ENCODE results near the gene CALHM5.

Gene CALHM5

DNA sequence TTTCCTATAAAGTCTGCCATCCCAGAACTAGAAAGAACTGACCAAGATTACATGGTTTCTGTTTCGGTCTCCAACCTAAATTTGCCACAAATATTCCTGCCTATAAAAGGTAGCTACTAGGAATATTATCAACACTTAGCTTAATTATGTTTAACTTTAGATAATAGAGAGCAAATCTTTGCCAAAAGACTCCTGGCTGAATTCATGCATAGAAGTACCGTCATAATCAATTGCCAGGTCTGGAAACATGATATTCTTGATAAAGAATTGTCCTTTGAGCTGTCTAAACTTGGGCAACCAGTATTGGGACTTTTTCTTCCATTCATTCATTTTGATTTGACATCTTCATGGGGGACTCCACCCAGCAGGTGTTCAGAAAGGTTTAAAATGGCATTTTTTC lies 27.8 kb upstream of the CALHM5 start:
- Histone ChIP-seq H4K8ac (ENCODE audit: low read depth, low read length) (no peak overlapping the region), H3K4me3 (ENCODE audit: low read length in 2 of 2) (no peak overlapping the region), H3K18ac (ENCODE audit: low read length) (no peak overlapping the region), H2BK12ac (ENCODE audit: low read length) (no peak overlapping the region), H3K23ac (ENCODE audit: low read depth, low read length, poor library complexity) (no peak overlapping the region), H3K9ac (ENCODE audit: low read depth, low read length, poor library complexity) (no peak overlapping the region), H3K79me1 (ENCODE audit: low read depth, low read length) (no peaks in the 10 kb centered on the region), H3K27me3 (ENCODE audit: control insufficient read depth in 3 of 3, insufficient read depth in 3 of 3, low read depth in 1 of 3, low read length in 3 of 3) (no peaks in the 10 kb centered on the region), H2BK5ac (ENCODE audit: low read length) (no peak overlapping the region), H2BK120ac (ENCODE audit: low read depth, low read length) (no peak overlapping the region), H2BK15ac (ENCODE audit: low read length) (no peak overlapping the region), H3K4ac (ENCODE audit: low read length) (no peak overlapping the region), H2AK5ac (ENCODE audit: low read depth, low read length) (no peak overlapping the region), H3K27ac (replicated peaks; ENCODE audit: low read length) (no peak overlapping the region), H3K4me1 (ENCODE audit: control insufficient read depth in 2 of 2, insufficient read depth in 1 of 2, low read depth in 1 of 2, low read length in 2 of 2) (peaks cover 1 to 2% of the 10 kb centered on the region in 2 donors), H2AFZ (ENCODE audit: low read length) (no peak overlapping the region), H4K91ac (ENCODE audit: low read depth, low read length, poor library complexity) (no peak overlapping the region), H3K9me3 (replicated peaks in 1 of 2; ENCODE audit: control insufficient read depth in 2 of 2, insufficient read depth in 1 of 2, low read depth in 1 of 2, low read length in 2 of 2) (no peaks in the 10 kb centered on the region), H3K14ac (ENCODE audit: low read length) (no peak overlapping the region), H3K4me2 (ENCODE audit: insufficient read depth, low read length, poor library complexity, severe bottlenecking) (no peak overlapping the region), H3K36me3 (replicated peaks in 1 of 2; ENCODE audit: control insufficient read depth in 2 of 2, insufficient read depth in 2 of 2, low read length in 2 of 2) (no peaks in the 10 kb centered on the region)
- WGBS, 2 donors (ENCODE audit: extremely low coverage in 2 of 2, insufficient read length in 2 of 2, insufficient replicate concordance in 1 of 2): no CpG with 5 or more reads among the region's 2 CpGs
- DNase-seq (ENCODE audit: low spot score): no peak

DNA sequence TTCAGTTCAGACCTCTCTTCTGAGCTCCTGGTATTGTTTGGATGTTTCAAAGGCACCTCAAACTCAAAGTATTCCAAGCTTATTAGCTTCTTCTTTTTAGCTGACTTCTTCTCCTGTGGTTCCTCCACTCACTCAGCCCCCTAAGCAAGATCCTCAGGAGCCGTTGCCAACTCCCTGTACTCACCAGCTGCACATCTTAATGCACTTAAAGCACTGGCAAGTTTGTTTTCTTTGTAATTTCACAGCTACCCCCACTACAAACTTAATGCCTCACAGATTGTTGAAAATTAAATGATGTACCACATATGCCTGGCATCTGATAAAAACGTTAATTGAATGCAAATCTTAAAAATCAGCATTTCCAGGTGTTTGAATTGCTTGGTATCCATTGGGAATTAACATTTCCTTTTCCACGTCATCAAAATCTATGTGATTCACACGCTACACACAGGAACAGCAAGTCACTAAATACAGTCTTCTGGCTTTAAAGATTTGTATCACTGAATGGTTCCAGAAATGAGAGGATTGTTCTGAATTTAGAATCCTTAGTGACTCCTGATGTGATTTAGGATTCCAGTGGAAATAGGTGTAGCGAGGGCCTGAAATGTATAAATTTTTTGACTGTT lies 25.8 kb upstream of the CALHM5 start:
- H2BK12ac ChIP-seq (ENCODE audit: low read length): no peak overlapping the region
- H3K4me1 ChIP-seq (ENCODE audit: control insufficient read depth in 2 of 2, insufficient read depth in 1 of 2, low read depth in 1 of 2, low read length in 2 of 2): peaks cover 1 to 2% of the 10 kb centered on the region in 2 donors
- no peaks in the 10 kb centered on the region for H3K79me1 ChIP-seq (ENCODE audit: low read depth, low read length)
- no peak overlapping the region for H2AK5ac ChIP-seq (ENCODE audit: low read depth, low read length)
- H3K4me3 ChIP-seq (ENCODE audit: low read length in 2 of 2): no peak overlapping the region
- H4K91ac ChIP-seq (ENCODE audit: low read depth, low read length, poor library complexity): no peak overlapping the region
- no peak overlapping the region for H3K9ac ChIP-seq (ENCODE audit: low read depth, low read length, poor library complexity)
- H2AFZ ChIP-seq (ENCODE audit: low read length): no peak overlapping the region
- H3K9me3 ChIP-seq (replicated peaks in 1 of 2; ENCODE audit: control insufficient read depth in 2 of 2, insufficient read depth in 1 of 2, low read depth in 1 of 2, low read length in 2 of 2): no peaks in the 10 kb centered on the region
- H3K4me2 ChIP-seq (ENCODE audit: insufficient read depth, low read length, poor library complexity, severe bottlenecking): no peak overlapping the region
- no peak overlapping the region for H2BK120ac ChIP-seq (ENCODE audit: low read depth, low read length)
- no peak overlapping the region for H3K4ac ChIP-seq (ENCODE audit: low read length)
- no peak overlapping the region for H4K8ac ChIP-seq (ENCODE audit: low read depth, low read length)
- H3K14ac ChIP-seq (ENCODE audit: low read length): no peak overlapping the region
- no peak overlapping the region for H3K27ac ChIP-seq (replicated peaks; ENCODE audit: low read length)
- H3K23ac ChIP-seq (ENCODE audit: low read depth, low read length, poor library complexity): no peak overlapping the region
- no peaks in the 10 kb centered on the region for H3K36me3 ChIP-seq (replicated peaks in 1 of 2; ENCODE audit: control insufficient read depth in 2 of 2, insufficient read depth in 2 of 2, low read length in 2 of 2)
- no peaks in the 10 kb centered on the region for H3K27me3 ChIP-seq (ENCODE audit: control insufficient read depth in 3 of 3, insufficient read depth in 3 of 3, low read depth in 1 of 3, low read length in 3 of 3)
- H2BK5ac ChIP-seq (ENCODE audit: low read length): no peak overlapping the region
- no CpG with 5 or more reads among the region's 5 CpGs for WGBS, 2 donors (ENCODE audit: extremely low coverage in 2 of 2, insufficient read length in 2 of 2, insufficient replicate concordance in 1 of 2)
- no peak for DNase-seq (ENCODE audit: low spot score)
- H3K18ac ChIP-seq (ENCODE audit: low read length): no peak overlapping the region
- H2BK15ac ChIP-seq (ENCODE audit: low read length): no peak overlapping the region

DNA sequence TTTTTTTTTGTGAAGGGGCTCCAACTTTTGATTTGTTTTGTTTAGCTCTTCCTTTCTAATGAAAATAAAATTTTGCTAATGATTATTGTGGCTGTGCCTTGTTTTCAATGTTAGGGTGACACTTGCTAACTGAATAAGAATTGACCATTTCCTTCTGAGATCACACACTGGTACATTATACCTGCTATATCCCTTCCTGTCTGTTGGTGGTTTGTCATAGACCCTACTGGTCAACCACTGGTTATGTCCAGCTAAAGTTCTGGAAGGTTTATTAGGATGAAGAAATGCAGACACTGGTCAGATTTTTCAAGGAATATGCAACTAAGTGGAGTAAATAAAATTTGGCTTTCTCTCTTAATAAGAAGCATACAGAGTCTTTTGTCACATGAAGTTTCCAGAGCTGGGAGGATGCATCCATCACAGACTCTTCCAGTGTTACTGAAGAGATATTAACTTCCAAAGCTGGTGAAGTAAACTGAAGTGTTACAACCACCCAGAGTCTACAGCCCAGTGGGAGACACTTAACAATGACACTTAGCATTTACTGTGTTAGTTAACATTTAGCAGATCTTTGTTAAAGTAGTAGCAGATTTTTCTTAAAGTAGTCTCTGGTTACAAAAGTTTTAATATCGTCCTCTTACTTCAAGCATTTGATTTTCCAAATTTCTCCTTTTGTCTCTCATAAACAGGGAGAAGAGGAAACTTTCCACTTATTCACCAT lies 19.7 kb upstream of the CALHM5 start:
- no peak overlapping the region for H3K4ac ChIP-seq (ENCODE audit: low read length)
- no peak overlapping the region for H3K14ac ChIP-seq (ENCODE audit: low read length)
- H3K9me3 ChIP-seq (replicated peaks in 1 of 2; ENCODE audit: control insufficient read depth in 2 of 2, insufficient read depth in 1 of 2, low read depth in 1 of 2, low read length in 2 of 2): no peaks in the 10 kb centered on the region
- no peak overlapping the region for H2BK12ac ChIP-seq (ENCODE audit: low read length)
- H4K8ac ChIP-seq (ENCODE audit: low read depth, low read length): no peak overlapping the region
- H3K27ac ChIP-seq (replicated peaks; ENCODE audit: low read length): no peak overlapping the region
- H2BK120ac ChIP-seq (ENCODE audit: low read depth, low read length): no peak overlapping the region
- peak overlapping the region; percentile 72 for H2AFZ ChIP-seq (ENCODE audit: low read length)
- H2BK15ac ChIP-seq (ENCODE audit: low read length): no peak overlapping the region
- H3K4me3 ChIP-seq (ENCODE audit: low read length in 2 of 2): no peak overlapping the region
- no CpG with 5 or more reads among the region's 1 CpG for WGBS, 2 donors (ENCODE audit: extremely low coverage in 2 of 2, insufficient read length in 2 of 2, insufficient replicate concordance in 1 of 2)
- H3K36me3 ChIP-seq (replicated peaks in 1 of 2; ENCODE audit: control insufficient read depth in 2 of 2, insufficient read depth in 2 of 2, low read length in 2 of 2): no peaks in the 10 kb centered on the region
- no peak overlapping the region for H4K91ac ChIP-seq (ENCODE audit: low read depth, low read length, poor library complexity)
- peaks cover 0 to 15% of the 10 kb centered on the region in 2 donors for H3K4me1 ChIP-seq (ENCODE audit: control insufficient read depth in 2 of 2, insufficient read depth in 1 of 2, low read depth in 1 of 2, low read length in 2 of 2)
- no peak for DNase-seq (ENCODE audit: low spot score)
- H3K4me2 ChIP-seq (ENCODE audit: insufficient read depth, low read length, poor library complexity, severe bottlenecking): no peak overlapping the region
- H3K9ac ChIP-seq (ENCODE audit: low read depth, low read length, poor library complexity): no peak overlapping the region
- H3K27me3 ChIP-seq (ENCODE audit: control insufficient read depth in 3 of 3, insufficient read depth in 3 of 3, low read depth in 1 of 3, low read length in 3 of 3): no peaks in the 10 kb centered on the region
- no peak overlapping the region for H3K18ac ChIP-seq (ENCODE audit: low read length)
- no peak overlapping the region for H3K23ac ChIP-seq (ENCODE audit: low read depth, low read length, poor library complexity)
- no peak overlapping the region for H2BK5ac ChIP-seq (ENCODE audit: low read length)
- no peak overlapping the region for H2AK5ac ChIP-seq (ENCODE audit: low read depth, low read length)
- no peaks in the 10 kb centered on the region for H3K79me1 ChIP-seq (ENCODE audit: low read depth, low read length)

- Histone ChIP-seq H3K14ac (ENCODE audit: low read length) (no peak overlapping the region), H2AFZ (ENCODE audit: low read length) (peak overlapping the region; percentile 72), H2BK15ac (ENCODE audit: low read length) (no peak overlapping the region), H3K4me1 (ENCODE audit: control insufficient read depth in 2 of 2, insufficient read depth in 1 of 2, low read depth in 1 of 2, low read length in 2 of 2) (peaks cover 0 to 16% of the 10 kb centered on the region in 2 donors), H3K27ac (replicated peaks; ENCODE audit: low read length) (no peak overlapping the region), H3K4ac (ENCODE audit: low read length) (no peak overlapping the region), H2BK12ac (ENCODE audit: low read length) (no peak overlapping the region), H3K9me3 (replicated peaks in 1 of 2; ENCODE audit: control insufficient read depth in 2 of 2, insufficient read depth in 1 of 2, low read depth in 1 of 2, low read length in 2 of 2) (no peaks in the 10 kb centered on the region), H3K4me2 (ENCODE audit: insufficient read depth, low read length, poor library complexity, severe bottlenecking) (no peak overlapping the region), H2BK120ac (ENCODE audit: low read depth, low read length) (no peak overlapping the region), H2BK5ac (ENCODE audit: low read length) (no peak overlapping the region), H3K27me3 (ENCODE audit: control insufficient read depth in 3 of 3, insufficient read depth in 3 of 3, low read depth in 1 of 3, low read length in 3 of 3) (no peaks in the 10 kb centered on the region), H3K23ac (ENCODE audit: low read depth, low read length, poor library complexity) (no peak overlapping the region), H4K91ac (ENCODE audit: low read depth, low read length, poor library complexity) (no peak overlapping the region), H3K18ac (ENCODE audit: low read length) (no peak overlapping the region), H3K4me3 (ENCODE audit: low read length in 2 of 2) (no peak overlapping the region), H3K79me1 (ENCODE audit: low read depth, low read length) (no peaks in the 10 kb centered on the region), H2AK5ac (ENCODE audit: low read depth, low read length) (no peak overlapping the region), H3K9ac (ENCODE audit: low read depth, low read length, poor library complexity) (no peak overlapping the region), H3K36me3 (replicated peaks in 1 of 2; ENCODE audit: control insufficient read depth in 2 of 2, insufficient read depth in 2 of 2, low read length in 2 of 2) (no peaks in the 10 kb centered on the region), H4K8ac (ENCODE audit: low read depth, low read length) (no peak overlapping the region)
- WGBS, 2 donors (ENCODE audit: extremely low coverage in 2 of 2, insufficient read length in 2 of 2, insufficient replicate concordance in 1 of 2): no CpG with 5 or more reads among the region's 6 CpGs
- DNase-seq (ENCODE audit: low spot score): peak; percentile 11
Measured at GRCh38 chr6:116492331-116493067, 18.9 kb upstream of the CALHM5 start.

All from neuronal stem cell (in vitro differentiated cells).